Umbilical cord (tissue), 2 donors: ENCODE measurements around the gene HELZ2. TPM values are rescaled to one million over a fixed set of nuclear protein-coding genes. Genes with fewer than 3 reads are reported as not detected.
"Not testable (repeated sequence)": the region's sequence is repeated elsewhere in the genome, so short reads cannot be mapped to it uniquely, and the experiment has no call there.

Experiments used
- DNase-seq: peaks from one replicate; pipeline ENCODE4 v3.0.0-alpha.2; 2015; ENCODE audit warnings: low spot score
- total RNA-seq: library from RNA; depleted of rRNA; stranded (reverse); fragments of >200 nt; gene quantifications from one replicate; pipeline ENCODE4 v1.2.3, GENCODE V29; 2014; ENCODE audit warnings: low replicate concordance; ENCODE audit not compliant: insufficient read depth

HELZ2 gene
- total RNA-seq, 1 donor from 2014 or later, result 35.6 TPM

DNA sequence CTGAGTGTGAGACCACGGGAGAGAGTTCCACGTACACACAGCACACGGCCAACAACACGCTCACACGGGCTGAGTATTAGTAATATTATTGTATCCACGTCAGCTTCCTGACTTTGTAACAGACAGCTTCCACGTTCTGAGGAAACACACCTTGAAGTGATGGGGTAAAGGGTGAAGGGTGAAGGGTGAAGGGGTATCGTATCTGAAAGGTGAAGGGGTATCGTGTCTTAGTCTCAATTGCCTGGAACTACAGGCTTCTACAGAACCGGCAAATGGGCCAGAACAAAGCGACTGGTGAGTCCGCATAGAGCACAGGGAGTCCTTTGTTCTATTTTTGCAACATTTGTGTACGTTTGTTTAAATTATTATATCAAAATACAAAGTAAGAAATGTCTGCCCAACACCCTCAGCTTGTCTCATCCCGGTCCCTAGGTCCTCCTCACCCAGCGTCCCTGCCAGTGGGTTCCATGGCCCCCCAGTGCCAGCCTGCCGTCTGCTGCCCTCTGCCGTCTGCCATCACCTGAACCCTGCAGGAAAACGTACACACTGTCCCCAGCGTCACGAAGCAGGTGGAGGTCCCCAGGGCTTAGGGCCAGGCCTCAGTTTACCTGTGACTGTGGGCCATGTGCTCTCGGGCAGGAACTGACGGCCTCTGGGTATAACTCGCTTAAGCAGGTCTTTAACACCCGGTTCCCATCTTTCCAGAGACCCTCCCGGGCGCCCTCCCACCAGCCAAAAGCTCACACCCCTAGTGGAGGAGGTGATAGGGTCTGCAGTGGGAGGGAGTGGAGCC, 4.4 kb upstream of the HELZ2 start:
- DNase-seq, result no peak

GRCh38 chr20:63577317-63577894, 3.4 kb upstream of the HELZ2 start:
- DNase-seq, result no peak

DNA sequence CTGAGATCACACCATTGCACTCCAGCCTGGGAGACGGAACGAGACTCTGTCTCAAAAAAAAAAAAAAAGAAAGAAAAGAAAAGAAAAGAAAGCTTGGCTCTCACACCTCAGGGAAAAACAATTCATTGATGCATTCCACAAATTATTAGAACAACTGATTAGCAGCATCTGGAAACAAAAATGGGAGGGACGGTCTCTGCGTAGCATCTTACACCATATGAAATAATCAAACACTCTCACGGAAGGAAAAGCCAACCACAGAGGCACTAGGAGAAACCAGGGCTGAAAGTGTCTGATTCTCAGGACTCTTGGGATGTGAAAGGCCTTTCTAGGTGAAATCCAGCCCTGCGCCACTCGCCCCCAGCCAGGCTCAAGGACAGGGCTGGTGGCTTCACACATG, 2.3 kb upstream of the HELZ2 start:
- no peak for DNase-seq

DNA sequence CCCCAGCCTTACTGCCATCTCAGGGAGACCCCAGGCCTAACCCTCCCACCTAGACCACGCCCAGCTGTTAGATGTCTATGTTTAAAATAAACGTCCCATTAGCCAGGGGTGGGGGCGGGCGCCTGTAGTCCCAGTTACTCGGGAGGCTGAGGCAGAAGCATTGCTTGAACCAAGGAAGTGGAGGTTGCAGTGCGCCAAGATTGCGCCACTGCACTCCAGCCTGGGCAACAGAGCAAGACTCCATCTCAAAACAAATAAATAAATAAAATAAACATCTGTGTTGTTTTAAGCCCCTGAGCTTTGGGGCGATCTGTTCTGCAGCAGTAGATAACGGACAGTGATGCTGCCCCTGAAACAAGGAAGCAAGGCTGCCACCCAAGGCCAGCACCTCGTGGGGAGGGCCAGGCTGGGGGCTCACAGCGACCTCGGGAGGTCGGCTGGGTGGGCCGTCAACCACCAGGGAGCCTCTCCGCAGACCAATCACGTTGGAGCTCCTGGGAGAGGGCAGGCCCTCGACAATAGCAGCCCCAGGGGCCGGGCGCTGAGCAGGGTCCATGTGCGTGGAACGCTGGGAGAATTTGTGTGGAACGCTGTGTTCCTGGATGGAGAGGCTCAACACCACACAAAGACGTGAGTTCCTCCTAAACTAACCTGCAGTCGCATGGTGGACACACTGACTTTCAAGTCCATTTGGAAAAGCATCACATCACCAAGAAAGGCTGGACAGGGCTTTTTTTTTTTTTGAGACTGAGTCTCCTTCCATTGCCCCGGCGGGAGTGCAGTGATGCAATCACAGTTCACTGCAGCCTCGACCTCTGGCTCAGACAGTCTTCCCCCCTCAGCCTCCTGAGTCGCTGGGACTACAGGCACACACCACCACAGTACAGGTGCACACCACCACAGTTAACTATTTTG, 1.0 kb upstream of the HELZ2 start:
- DNase-seq, result no peak

- no peak for DNase-seq
These were observed 350 bp downstream of the HELZ2 start for GRCh38 chr20:63573647-63574131.

DNA sequence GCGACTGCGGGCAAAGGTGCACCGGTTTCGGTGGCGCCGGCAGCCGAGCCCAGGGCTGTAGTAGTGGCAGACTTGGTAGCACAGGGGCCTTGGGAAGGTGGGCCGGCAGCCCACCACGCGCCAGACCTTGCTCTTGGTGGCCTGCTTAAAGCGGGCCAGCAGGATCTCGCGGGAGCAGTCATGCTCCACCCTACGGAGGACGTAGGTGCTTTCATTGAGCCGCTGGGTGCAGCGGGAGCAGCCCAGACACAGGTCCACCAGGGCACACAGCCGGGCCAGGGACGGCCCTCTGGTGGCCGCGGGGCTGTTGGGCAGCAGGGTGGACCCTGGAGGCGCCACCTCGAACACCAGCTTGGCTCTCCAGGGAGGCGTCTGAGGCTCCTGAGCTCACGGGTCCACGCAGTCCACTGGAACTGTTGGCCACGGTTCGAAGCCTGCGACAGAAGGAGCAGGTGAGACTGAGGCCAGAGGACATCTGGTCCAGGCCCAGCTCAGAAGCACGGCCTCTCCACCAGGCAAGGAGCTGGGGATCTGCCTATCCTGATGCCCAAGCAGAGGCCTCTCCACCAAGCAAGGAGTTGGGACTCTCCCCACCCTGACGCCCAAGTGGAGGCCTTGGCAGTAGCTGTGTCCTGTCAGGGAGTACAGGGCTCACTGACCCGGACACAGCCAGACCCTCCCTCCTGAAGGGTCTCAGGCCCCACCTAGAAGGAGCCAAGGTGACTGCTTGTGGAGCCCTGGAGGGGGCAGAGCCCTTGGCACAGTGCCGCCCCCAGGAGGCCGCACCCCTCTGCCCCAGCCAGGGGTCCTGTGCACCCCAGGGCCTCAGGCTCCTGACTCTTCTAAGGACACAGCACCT, 1.0 kb downstream of the HELZ2 start:
- no peak for DNase-seq

GRCh38 chr20:63572071-63572787, 1.8 kb downstream of the HELZ2 start:
- DNase-seq, result no peak

- DNase-seq, result not testable (repeated sequence)
These were observed 3.0 kb downstream of the HELZ2 start for GRCh38 chr20:63571087-63571478.

DNA sequence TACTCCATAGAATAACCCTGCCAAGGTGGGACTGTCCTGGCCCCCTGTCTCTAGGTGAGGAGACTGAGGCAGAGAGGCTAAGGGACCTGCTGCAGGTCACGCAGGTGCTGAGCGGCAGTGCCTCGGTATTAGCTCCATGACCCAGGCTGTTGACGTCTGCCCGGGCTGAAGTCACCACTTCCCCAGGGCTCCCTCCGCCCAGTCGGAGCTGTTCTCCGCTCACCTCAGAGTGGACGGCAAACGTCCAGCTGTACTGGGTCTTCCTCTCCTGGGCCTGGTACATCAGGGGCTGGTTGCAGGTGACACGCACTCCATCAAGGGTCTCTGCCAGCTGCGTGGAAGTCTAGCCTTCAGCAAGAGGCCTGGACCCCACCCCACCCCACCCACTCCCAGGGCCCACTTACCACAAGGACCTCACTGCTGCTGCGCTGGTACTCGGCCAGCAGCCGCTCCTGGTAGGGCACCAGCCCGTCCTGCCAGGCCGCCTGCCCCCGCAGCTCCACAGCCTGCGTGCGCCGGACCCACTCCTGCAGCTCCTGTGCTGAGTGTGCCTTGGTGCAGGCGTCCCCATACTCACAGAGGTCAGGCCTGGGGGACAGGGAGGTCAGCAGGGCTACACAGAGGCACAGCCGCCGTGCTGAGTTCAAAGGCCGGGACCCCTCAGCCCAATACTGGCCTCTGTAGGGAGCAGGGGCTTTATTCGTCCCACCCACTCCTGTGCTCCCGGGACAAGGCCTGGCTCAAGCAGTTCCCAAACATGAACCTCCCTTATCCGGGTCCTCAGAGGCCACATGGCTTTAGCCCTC, 3.6 kb downstream of the HELZ2 start:
- DNase-seq, result no peak

GRCh38 chr20:63568986-63569949, 4.8 kb downstream of the HELZ2 start:
- DNase-seq, result no peak

DNA sequence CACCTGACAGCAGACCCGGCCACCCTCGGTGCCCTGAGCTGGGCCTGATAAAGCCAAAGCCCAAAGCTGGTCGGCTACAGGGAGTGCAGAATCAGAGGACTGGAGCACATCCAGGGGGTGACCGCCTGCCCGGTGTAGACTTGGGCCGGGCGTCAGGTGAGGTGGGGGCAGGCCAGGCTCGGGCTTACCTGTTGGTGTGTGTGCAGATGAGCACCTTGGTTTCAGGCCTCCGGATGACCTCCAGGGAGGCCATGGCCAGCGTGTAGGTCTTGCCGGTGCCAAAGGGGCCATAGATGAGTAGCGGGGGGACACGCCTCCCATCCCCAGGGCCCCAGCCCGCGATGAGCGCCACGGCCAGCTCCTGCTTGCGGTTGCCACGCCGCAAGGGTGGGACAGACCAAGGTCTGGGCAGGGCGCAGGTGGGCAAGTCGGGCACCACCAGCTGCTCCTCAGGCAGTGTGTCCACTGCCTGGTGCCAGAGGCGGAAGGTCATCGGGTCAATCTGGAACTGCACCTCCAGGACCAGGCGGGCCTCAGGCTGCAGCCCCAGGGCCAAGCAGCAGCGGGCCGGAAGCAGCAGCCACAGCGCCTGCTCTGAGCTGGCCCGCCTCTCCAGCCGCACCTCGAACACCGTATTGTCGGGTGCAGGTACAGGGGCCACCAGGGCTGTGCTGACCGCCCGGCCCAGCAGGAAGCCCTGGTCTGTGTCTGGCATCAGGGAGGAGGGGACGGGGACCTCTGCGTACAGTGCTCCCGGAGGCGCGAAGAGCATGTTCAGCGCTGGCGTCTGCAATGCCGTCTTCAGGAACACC, 5.7 kb downstream of the HELZ2 start:
- no peak for DNase-seq

GRCh38 chr20:63567386-63568169, 6.5 kb downstream of the HELZ2 start:
- no peak for DNase-seq

DNA sequence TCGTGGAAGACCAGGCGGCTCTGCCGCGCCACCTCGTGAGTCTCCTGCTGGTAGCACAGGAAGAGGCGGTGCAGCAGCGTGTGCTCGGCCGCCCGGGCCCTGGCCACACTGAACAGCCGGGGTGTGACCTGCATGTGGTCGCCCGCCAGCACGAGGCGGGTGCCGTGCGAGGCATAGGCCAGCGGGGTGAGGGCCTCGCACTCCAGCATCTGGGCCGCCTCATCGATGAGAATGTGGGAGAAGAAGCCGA, 7.0 kb downstream of the HELZ2 start:
- no peak for DNase-seq

DNA sequence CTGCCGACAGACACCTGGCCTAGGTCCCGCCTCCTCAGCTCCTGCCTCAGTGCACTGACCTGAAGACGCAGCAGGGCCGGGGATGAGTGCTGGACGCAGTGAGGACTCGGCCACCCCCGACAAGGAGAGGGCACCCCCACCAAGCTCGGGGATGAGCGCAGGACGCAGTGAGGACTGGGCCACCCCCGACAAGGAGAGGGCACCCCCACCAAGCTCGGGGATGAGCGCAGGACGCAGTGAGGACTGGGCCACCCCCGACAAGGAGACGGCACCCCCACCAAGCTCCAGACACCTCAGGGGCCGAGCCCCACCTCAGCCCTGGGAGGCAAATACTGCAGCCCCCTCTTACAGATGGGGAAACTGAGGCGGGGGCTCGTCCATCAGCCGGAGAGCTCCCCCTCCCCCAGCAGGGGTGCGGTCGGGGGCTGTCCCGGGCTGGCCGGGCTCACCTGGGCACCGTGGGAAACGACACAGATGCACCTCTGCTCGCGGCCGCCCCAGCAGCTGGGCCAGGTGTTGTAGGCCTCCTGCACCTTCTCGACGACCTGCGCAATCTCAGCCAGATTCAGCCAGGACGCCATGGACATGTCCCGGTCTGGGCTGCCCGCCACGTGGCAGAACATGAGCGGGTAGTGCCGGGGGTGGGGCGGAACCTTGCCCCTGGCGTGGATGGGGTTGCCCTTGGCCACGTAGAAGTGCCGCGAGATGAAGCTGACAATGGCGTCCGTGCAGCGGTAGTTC, 7.5 kb downstream of the HELZ2 start:
- no peak for DNase-seq

DNA sequence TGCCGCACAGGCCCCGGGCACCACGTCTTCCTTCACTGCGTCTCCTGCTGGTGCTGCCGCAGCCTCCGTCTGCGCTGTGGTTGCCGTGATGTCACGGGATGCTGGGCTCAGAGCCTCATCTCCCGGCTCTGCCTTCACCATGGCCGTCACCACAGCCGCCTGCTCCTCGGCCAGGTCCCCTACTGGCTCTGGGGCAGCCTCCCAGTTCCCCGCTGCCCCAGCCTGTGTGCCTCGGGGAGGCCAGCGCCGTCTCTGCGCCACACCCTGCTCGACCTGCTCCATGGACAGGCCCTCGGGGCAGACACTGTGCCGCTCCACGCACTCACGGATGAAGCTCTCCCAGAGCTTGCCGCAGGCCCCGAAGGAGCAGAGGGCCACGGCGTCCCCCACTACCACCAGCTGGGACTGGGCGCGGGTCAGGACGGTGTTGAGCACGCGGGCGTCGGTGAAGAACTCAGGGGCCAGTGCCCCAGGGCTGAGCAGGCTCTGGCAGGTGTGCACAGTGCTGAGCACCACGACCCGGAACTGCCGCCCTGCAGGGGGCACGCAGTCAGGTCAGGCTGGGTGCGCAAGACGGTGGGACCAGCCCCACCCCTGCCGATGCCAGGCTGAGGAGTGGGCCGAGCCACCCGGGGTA, 8.2 kb downstream of the HELZ2 start:
- no peak for DNase-seq
